A549 (cell line): ENCODE data around the gene AXIN2. TPM values are rescaled to one million over a fixed set of nuclear protein-coding genes. Genes with fewer than 3 reads are reported as not detected.

Source experiments
- ATAC-seq, 2 experiments: fragments of 200-7000 bp in 1 of 2; fragments of >200 bp in 1 of 2; cut with Nextera tagmentation in 1 of 2; cut with Tn5 transposase in 1 of 2; 3 replicates each; pipeline versions ENCODE4 v1.8.0 to v1.9.1; 2018 to 2020; ENCODE audit warnings: mild to moderate bottlenecking in 1 of 2, moderate library complexity in 1 of 2
- CTCF ChIA-PET: fragments of 300-600 bp; sonication (Branson Sonifier 250); formaldehyde crosslinking; extraction: SDS; loops from one replicate; lab custom pipeline; 2021; ENCODE audit warnings: antibody characterized with exemption, inconsistent platforms; lab: Yijun Ruan, JAX
- POLR2A ChIA-PET: fragments of 350-600 bp; formaldehyde crosslinking; extraction: SDS; loops from one replicate; lab custom pipeline; 2021; ENCODE audit warnings: antibody characterized with exemption, inconsistent platforms; lab: Yijun Ruan, JAX
- DNase-seq, 2 experiments: peaks; one replicate each; pipeline versions ENCODE4 v3.0.0 to v3.0.0-alpha.2; 2011 to 2016; ENCODE audit warnings: low read depth in 1 of 2, low spot score in 1 of 2
- FAIRE-seq: peaks from 2 replicates; lab custom pipeline; 2011; peaks lifted over from hg19 to GRCh38; lab: Jason Lieb, UNC
- H3K27ac ChIP-seq, 2 experiments: fragments of >200 bp; sonication (Bioruptor Twin); formaldehyde crosslinking; 3 replicates each; pipeline ENCODE4 v1.5.1; 2016 to 2017
- H3K4me1 ChIP-seq: fragments of >200 bp; sonication (Bioruptor Twin); formaldehyde crosslinking; 3 replicates; pipeline ENCODE4 v1.6.1; 2016
- H3K4me2 ChIP-seq: fragments of >200 bp; sonication (Bioruptor Twin); formaldehyde crosslinking; 3 replicates; pipeline ENCODE4 v1.6.1; 2016
- H3K4me3 ChIP-seq: fragments of >200 bp; sonication (Bioruptor Twin); formaldehyde crosslinking; 3 replicates; pipeline ENCODE4 v1.5.1; 2016
- H3K9me3 ChIP-seq: fragments of >200 bp; sonication (Bioruptor Twin); formaldehyde crosslinking; 3 replicates; pipeline ENCODE4 v1.6.1; 2016
- ATOH8 ChIP-seq: fragments of 250-450 bp; sonication (Bioruptor Pico); IDR thresholded peaks from 2 replicates; pipeline ENCODE4 v1.5.0; 2020; ENCODE audit warnings: low read depth, mild to moderate bottlenecking, moderate library complexity
- BHLHE40 ChIP-seq: IDR thresholded peaks from 2 replicates; pipeline ENCODE4 v1.6.1; 2012; ENCODE audit warnings: low read depth, low read length, inconsistent platforms
- CEBPB ChIP-seq, 2 experiments: fragments of >200 bp in 1 of 2; sonication (Bioruptor Twin) in 1 of 2; formaldehyde crosslinking in 1 of 2; IDR thresholded peaks; 2 replicates each; pipeline ENCODE4 v1.6.1; 2012 to 2016
- EHF ChIP-seq: fragments of 250-450 bp; sonication (Bioruptor Pico); IDR thresholded peaks from 2 replicates; pipeline ENCODE4 v1.5.0; 2020; ENCODE audit warnings: mild to moderate bottlenecking
- ELK1 ChIP-seq: fragments of 150-350 bp; IDR thresholded peaks from 2 replicates; pipeline ENCODE4 v1.6.1; 2014; ENCODE audit warnings: low read depth, mild to moderate bottlenecking, low read length
- EP300 ChIP-seq, 2 experiments: fragments of >200 bp; sonication (Bioruptor Twin); formaldehyde crosslinking; IDR thresholded peaks; 2 replicates in 1 of 2; 3 replicates in 1 of 2; pipeline ENCODE4 v1.6.1; 2016 to 2017
- ESRRA ChIP-seq: fragments of 150-350 bp; IDR thresholded peaks from 2 replicates; pipeline ENCODE4 v1.6.1; 2014; ENCODE audit warnings: mild to moderate bottlenecking, low read length, borderline replicate concordance
- FOSB ChIP-seq: fragments of 250-450 bp; sonication (Bioruptor Pico); IDR thresholded peaks from 2 replicates; pipeline ENCODE4 v1.5.0; 2020; ENCODE audit warnings: mild to moderate bottlenecking, moderate library complexity
- GATA3 ChIP-seq: IDR thresholded peaks from 2 replicates; pipeline ENCODE4 v1.6.1; 2012; ENCODE audit warnings: borderline replicate concordance
- HEYL ChIP-seq: fragments of 250-450 bp; sonication (Bioruptor Pico); IDR thresholded peaks from 2 replicates; pipeline ENCODE4 v1.8.0; 2021; ENCODE audit warnings: mild to moderate bottlenecking, moderate library complexity
- HOXA7 ChIP-seq: fragments of 250-450 bp; sonication (Bioruptor Pico); IDR thresholded peaks from 2 replicates; pipeline ENCODE4 v1.5.0; 2020; ENCODE audit warnings: mild to moderate bottlenecking, moderate library complexity
- JUN ChIP-seq, 2 experiments: fragments of >200 bp; sonication (Bioruptor Twin); formaldehyde crosslinking; IDR thresholded peaks; 2 replicates in 1 of 2; 3 replicates in 1 of 2; pipeline ENCODE4 v1.6.1; 2016 to 2017
- JUNB ChIP-seq: fragments of >200 bp; sonication (Bioruptor Twin); formaldehyde crosslinking; IDR thresholded peaks from 2 replicates; pipeline ENCODE4 v1.6.1; 2016
- KDM1A ChIP-seq: fragments of 200-600 bp; sonication (generic); IDR thresholded peaks from 2 replicates; pipeline ENCODE4 v1.6.1; 2016; ENCODE audit warnings: low read depth, mild to moderate bottlenecking
- KDM5A ChIP-seq: fragments of 200-600 bp; sonication (generic); IDR thresholded peaks from 2 replicates; pipeline ENCODE4 v1.6.1; 2016; ENCODE audit warnings: antibody characterized with exemption, mild to moderate bottlenecking
- MAZ ChIP-seq: fragments of 150-350 bp; IDR thresholded peaks from 2 replicates; pipeline ENCODE4 v1.6.1; 2014; ENCODE audit warnings: antibody characterized with exemption, low read depth, low read length, borderline replicate concordance
- MYC ChIP-seq: IDR thresholded peaks from 2 replicates; pipeline ENCODE4 v1.6.1; 2012; ENCODE audit warnings: mild to moderate bottlenecking, inconsistent platforms, low read length, improper control_type of control experiment, borderline replicate concordance
- NFE2L2 ChIP-seq: fragments of 150-350 bp; conservative IDR thresholded peaks from 2 replicates; pipeline ENCODE4 v1.6.1; 2014; ENCODE audit warnings: low read length
- NR3C1 ChIP-seq: fragments of >200 bp; sonication (Bioruptor Twin); formaldehyde crosslinking; IDR thresholded peaks from 3 replicates; pipeline ENCODE4 v1.6.1; 2017
- PHF8 ChIP-seq: fragments of 200-600 bp; sonication (generic); IDR thresholded peaks from 2 replicates; pipeline ENCODE4 v1.6.1; 2016; ENCODE audit warnings: low read depth, mild to moderate bottlenecking, antibody characterized with exemption, moderate library complexity, borderline replicate concordance
- POLR2A ChIP-seq: IDR thresholded peaks from 2 replicates; pipeline ENCODE4 v1.6.1; 2012; ENCODE audit warnings: mild to moderate bottlenecking, low read length
- POLR2AphosphoS2 ChIP-seq: conservative IDR thresholded peaks from 2 replicates; pipeline ENCODE4 v1.6.1; 2012; ENCODE audit warnings: low read length, improper control_type of control experiment, inconsistent platforms
- RAD21 ChIP-seq, 2 experiments: fragments of >200 bp in 1 of 2; sonication (Bioruptor Twin) in 1 of 2; formaldehyde crosslinking in 1 of 2; IDR thresholded peaks in 1 of 2; conservative IDR thresholded peaks in 1 of 2; 2 replicates in 1 of 2; 3 replicates in 1 of 2; pipeline ENCODE4 v1.6.1; 2012 to 2018; ENCODE audit warnings: inconsistent platforms in 1 of 2
- RARB ChIP-seq: fragments of 250-450 bp; sonication (Bioruptor Pico); IDR thresholded peaks from 2 replicates; pipeline ENCODE4 v1.8.0; 2021; ENCODE audit warnings: mild to moderate bottlenecking, moderate library complexity
- RCOR1 ChIP-seq: fragments of 150-350 bp; IDR thresholded peaks from 2 replicates; pipeline ENCODE4 v1.6.1; 2014; ENCODE audit warnings: antibody characterized with exemption, low read length, low read depth
- RNF2 ChIP-seq: fragments of 200-600 bp; sonication (generic); IDR thresholded peaks from 2 replicates; pipeline ENCODE4 v1.6.1; 2016; ENCODE audit warnings: low read depth, mild to moderate bottlenecking, antibody characterized with exemption, moderate library complexity, borderline replicate concordance
- SREBF2 ChIP-seq: fragments of 450-650 bp; IDR thresholded peaks from 2 replicates; pipeline ENCODE4 v1.6.1; 2014; ENCODE audit warnings: mild to moderate bottlenecking, moderate library complexity
- TP53 ChIP-seq: fragments of 250-450 bp; sonication (Bioruptor Pico); IDR thresholded peaks from 2 replicates; pipeline ENCODE4 v1.5.0; 2021; ENCODE audit warnings: mild to moderate bottlenecking, moderate library complexity
- ZNF302 ChIP-seq: fragments of 250-450 bp; sonication (Bioruptor Pico); IDR thresholded peaks from 2 replicates; pipeline ENCODE4 v1.9.0; 2021; ENCODE audit warnings: inconsistent platforms, mild to moderate bottlenecking, moderate library complexity
- ZSCAN20 ChIP-seq: fragments of 250-450 bp; sonication (Bioruptor Pico); IDR thresholded peaks from 2 replicates; pipeline ENCODE4 v1.8.0; 2022; ENCODE audit warnings: mild to moderate bottlenecking, moderate library complexity
- WGBS: methylation state at CpG from one replicate; pipeline ENCODE4 v1.1.6; 2017; ENCODE audit errors: missing lambda C conversion rate; 5-methylcytosine and 5-hydroxymethylcytosine counted together
- polyA plus RNA-seq, 4 experiments: library from polyadenylated mRNA; depleted of rRNA in 3 of 4; stranded (reverse); fragments of >200 nt; fragmentation: RNase III in 1 of 4; extraction: RNeasy Plus Mini Kit Qiagen cat#74134 plus additional on column Dnase treatment in 1 of 4; gene quantifications; 2 replicates in 3 of 4; 3 replicates in 1 of 4; pipeline ENCODE4 v1.2.3, GENCODE V29; 2011 to 2017
- TF ChIP-seq, protein P1 (sequence below): IDR thresholded peaks from 2 replicates; pipeline ENCODE4 v1.6.1; 2012

The AXIN2 gene
- polyA plus RNA-seq, 2 of the 4 experiments (the other 2 are of a cell fraction): 4.0 to 4.9 TPM

- WGBS: 96% methylated on average over 2 of the region's 2 CpGs
- FAIRE-seq (no peak), DNase-seq (no peak), ATAC-seq (no peak)
- Histone ChIP-seq H3K4me2 (no peak overlapping the region), H3K27ac (no peak overlapping the region), H3K4me3 (no peak overlapping the region), H3K9me3 (no peaks in the 10 kb centered on the region), H3K4me1 (peaks cover 9% of the 10 kb centered on the region)
- TF ChIP-seq POLR2AphosphoS2 (no peak), ATOH8 (no peak), JUNB (no peak), ELK1 (no peak), EHF (CRISPR knock-in tag) (no peak), RCOR1 (no peak), POLR2A (no peak), JUN (IDR thresholded peaks at IDR 0.05) (no peak), PHF8 (no peak), KDM1A (no peak), KDM5A (no peak), MYC (no peak), FOSB (CRISPR knock-in tag) (no peak)
- ChIA-PET POLR2A (no interaction called here), CTCF (interaction anchor here (0.8 to 8.5 kb wide), 6 partner anchors 9 to 661 kb away, joined by 3 to 54 read pairs (median 5); no protein-coding TSS in a partner anchor)
These were observed 21.7 kb downstream of the AXIN2 start for GRCh38 chr17:65539630-65540266.

GRCh38 chr17:65538675-65539529 lies 22.5 kb downstream of the AXIN2 start:
- CTCF ChIA-PET: interaction anchor here (0.8 to 8.5 kb wide), 5 partner anchors 10 to 662 kb away, joined by 3 to 54 read pairs (median 7); no protein-coding TSS in a partner anchor
- no peak for TF ChIP-seq RNF2
- TF ChIP-seq ZNF302: no peak
- no peak for TF ChIP-seq HOXA7
- TF ChIP-seq NR3C1: no peak
- no peak for TF ChIP-seq GATA3
- no peak for TF ChIP-seq RAD21 (conservative IDR thresholded peaks at IDR 0.05 in 1 of 2, IDR thresholded peaks at IDR 0.05 in 1 of 2)
- no peak for TF ChIP-seq POLR2A
- no peak for TF ChIP-seq ZSCAN20
- TF ChIP-seq HEYL: no peak
- no peak for TF ChIP-seq ESRRA
- TF ChIP-seq RARB (CRISPR knock-in tag): no peak
- TF ChIP-seq MAZ: no peak
- TF ChIP-seq BHLHE40: no peak
- no peak for TF ChIP-seq SREBF2
- no peak for TF ChIP-seq TP53
- no peak for TF ChIP-seq EP300 (IDR thresholded peaks at IDR 0.05)
- TF ChIP-seq CEBPB (IDR thresholded peaks at IDR 0.05): no peak
- TF ChIP-seq, protein P1, sequence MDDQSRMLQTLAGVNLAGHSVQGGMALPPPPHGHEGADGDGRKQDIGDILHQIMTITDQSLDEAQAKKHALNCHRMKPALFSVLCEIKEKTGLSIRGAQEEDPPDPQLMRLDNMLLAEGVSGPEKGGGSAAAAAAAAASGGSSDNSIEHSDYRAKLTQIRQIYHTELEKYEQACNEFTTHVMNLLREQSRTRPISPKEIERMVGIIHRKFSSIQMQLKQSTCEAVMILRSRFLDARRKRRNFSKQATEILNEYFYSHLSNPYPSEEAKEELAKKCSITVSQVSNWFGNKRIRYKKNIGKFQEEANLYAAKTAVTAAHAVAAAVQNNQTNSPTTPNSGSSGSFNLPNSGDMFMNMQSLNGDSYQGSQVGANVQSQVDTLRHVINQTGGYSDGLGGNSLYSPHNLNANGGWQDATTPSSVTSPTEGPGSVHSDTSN: no peak
- no peak for TF ChIP-seq ATOH8
- TF ChIP-seq NFE2L2: no peak
- no peak overlapping the region for H3K4me2 ChIP-seq
- WGBS: 67% methylated on average over 12 of the region's 12 CpGs
- H3K27ac ChIP-seq: no peak overlapping the region
- POLR2A ChIA-PET: interaction anchor here (0.6 kb wide), 1 partner anchor 12 kb away, joined by 5 read pairs; no protein-coding TSS in a partner anchor
- no peak for DNase-seq
- FAIRE-seq: no peak
- no peak overlapping the region for H3K4me3 ChIP-seq
- H3K4me1 ChIP-seq: peaks cover 9% of the 10 kb centered on the region
- H3K9me3 ChIP-seq: no peaks in the 10 kb centered on the region
- ATAC-seq: no peak
